Activated CD4-positive, alpha-beta T cell treated with anti-CD3 and anti-CD28 coated beads, Interleukin-2, amount 10 ng/mL, durations not matched to agents 7 days and 5 days (primary cell): ENCODE measurements around the gene C2CD5. TPM values are rescaled to one million over a fixed set of nuclear protein-coding genes. Genes with fewer than 3 reads are reported as not detected.
"Not testable (repeated sequence)": the region's sequence is repeated elsewhere in the genome, so short reads cannot be mapped to it uniquely, and the experiment has no call there.

Source experiments
- CTCF ChIA-PET: fragments of 350-600 bp; sonication (Branson Sonifier 250); formaldehyde crosslinking; loops from one replicate; lab custom pipeline; 2021; ENCODE audit warnings: antibody characterized with exemption; lab: Charles Lee
- POLR2A ChIA-PET: fragments of 350-600 bp; sonication (Branson Sonifier 250); formaldehyde crosslinking; loops from one replicate; lab custom pipeline; 2021; ENCODE audit warnings: antibody characterized with exemption; lab: Charles Lee
- DNase-seq: peaks from one replicate; pipeline ENCODE4 v3.0.0-alpha.2; 2020
- H3K27ac Mint-ChIP-seq: one replicate; pipeline ENCODE4 v1.8.0; 2021; ENCODE audit warnings: mild to moderate bottlenecking, moderate library complexity, mixed read lengths
- H3K27me3 Mint-ChIP-seq: one replicate; pipeline ENCODE4 v1.8.0; 2021; ENCODE audit warnings: mixed read lengths
- H3K36me3 Mint-ChIP-seq: one replicate; pipeline ENCODE4 v1.8.0; 2021; ENCODE audit warnings: low read depth, mixed read lengths
- H3K4me1 Mint-ChIP-seq: one replicate; pipeline ENCODE4 v1.8.0; 2021; ENCODE audit warnings: mixed read lengths
- H3K4me3 Mint-ChIP-seq: one replicate; pipeline ENCODE4 v1.8.0; 2021; ENCODE audit warnings: mild to moderate bottlenecking, moderate library complexity, mixed read lengths
- H3K9me3 Mint-ChIP-seq: one replicate; pipeline ENCODE4 v1.8.0; 2021; ENCODE audit warnings: mixed read lengths
- total RNA-seq, 2 experiments: library from RNA; stranded (reverse); gene quantifications; one replicate each; pipeline ENCODE4 v1.2.3, GENCODE V29; 2021

Gene C2CD5
- total RNA-seq, 2 experiments from 2014 or later: 53.1 to 61.5 TPM

DNA sequence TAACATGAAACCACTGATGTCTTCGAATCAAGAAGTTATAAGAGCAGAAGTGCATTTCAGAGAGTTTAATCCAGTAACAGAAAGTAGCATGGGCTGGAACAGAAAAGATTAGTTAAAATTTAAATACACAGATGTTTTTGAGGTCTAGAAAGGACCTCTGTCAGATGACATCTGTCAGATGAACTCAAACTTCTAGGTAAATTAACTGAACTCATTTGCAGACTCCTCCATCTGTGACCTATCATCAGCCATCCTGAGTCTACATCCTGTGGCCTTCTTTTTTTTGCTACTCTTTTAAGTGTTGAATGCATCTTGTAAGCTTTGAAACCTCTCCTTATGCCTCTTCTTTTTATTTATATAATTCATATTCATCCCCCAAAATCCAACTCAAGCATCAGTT, 53.3 kb downstream of the C2CD5 start:
- peaks cover 40% of the 10 kb centered on the region for H3K36me3 Mint-ChIP-seq
- H3K9me3 Mint-ChIP-seq: no peaks in the 10 kb centered on the region
- H3K27ac Mint-ChIP-seq: no peak overlapping the region
- H3K4me3 Mint-ChIP-seq: no peak overlapping the region
- POLR2A ChIA-PET: no interaction called here
- H3K27me3 Mint-ChIP-seq: no peaks in the 10 kb centered on the region
- CTCF ChIA-PET: interaction anchor here (1.1 kb wide), 1 partner anchor 17 kb away, joined by 3 read pairs; no protein-coding TSS in a partner anchor
- no peaks in the 10 kb centered on the region for H3K4me1 Mint-ChIP-seq
- no peak for DNase-seq

DNA sequence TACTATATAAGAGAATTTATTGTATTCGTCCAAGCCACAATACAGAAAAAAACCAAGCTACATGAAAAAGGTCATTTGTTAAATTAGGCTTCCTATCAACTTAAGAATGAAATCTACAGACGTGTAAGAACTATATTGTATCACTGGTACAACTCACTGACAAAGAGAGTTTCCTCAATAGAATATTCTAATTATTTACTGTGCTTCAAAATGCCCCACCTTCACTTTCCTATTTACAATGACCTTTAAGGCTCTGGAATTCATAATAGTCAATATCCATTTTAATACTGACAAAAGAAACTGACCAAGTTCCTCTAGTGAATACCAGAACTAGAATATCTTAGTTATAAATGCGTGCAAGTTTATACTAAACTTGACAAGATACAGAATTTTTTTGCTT, 55.9 kb downstream of the C2CD5 start:
- Mint-ChIP-seq H3K27me3 (no peaks in the 10 kb centered on the region), H3K36me3 (peaks cover 49% of the 10 kb centered on the region), H3K4me1 (no peaks in the 10 kb centered on the region), H3K4me3 (no peak overlapping the region), H3K9me3 (no peaks in the 10 kb centered on the region), H3K27ac (no peak overlapping the region)
- CTCF ChIA-PET: no interaction called here
- DNase-seq: no peak
- POLR2A ChIA-PET: no interaction called here

GRCh38 chr12:22487683-22488082, 56.7 kb downstream of the C2CD5 start:
- H3K4me1 Mint-ChIP-seq, H3K9me3 Mint-ChIP-seq, POLR2A ChIA-PET, H3K4me3 Mint-ChIP-seq, H3K27ac Mint-ChIP-seq, CTCF ChIA-PET, DNase-seq, H3K27me3 Mint-ChIP-seq: not testable (repeated sequence)
- peaks cover 50% of the 10 kb centered on the region for H3K36me3 Mint-ChIP-seq

DNA sequence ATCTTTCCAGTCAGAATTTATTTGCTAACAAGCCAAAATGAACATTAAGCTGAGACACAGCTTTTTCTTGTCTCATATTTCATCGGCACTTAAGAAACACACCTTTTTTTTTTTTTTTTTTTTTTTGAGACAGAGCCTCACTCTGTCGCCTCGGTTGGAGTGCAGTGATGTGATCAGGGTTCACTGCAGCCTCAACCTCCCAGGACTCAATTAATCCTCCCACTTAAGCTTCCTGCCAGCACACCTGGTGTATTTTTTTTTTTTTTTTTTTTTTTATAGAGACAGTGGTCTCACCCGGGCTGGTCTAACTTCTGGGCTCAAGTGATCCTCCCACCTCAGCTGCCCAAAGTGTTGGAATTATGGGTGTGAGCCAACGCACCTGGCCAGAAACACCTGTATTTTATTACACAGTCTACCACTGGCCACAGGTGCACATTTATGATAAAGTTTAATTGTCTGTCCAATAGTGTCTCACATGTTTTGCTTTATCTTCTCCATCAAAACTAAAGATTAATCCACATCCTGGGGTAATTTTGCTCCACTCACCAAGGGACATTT, 62.7 kb downstream of the C2CD5 start:
- DNase-seq: no peak
- ChIA-PET CTCF (no interaction called here), POLR2A (no interaction called here)
- H3K4me3 Mint-ChIP-seq: no peak overlapping the region
- H3K9me3 Mint-ChIP-seq: no peaks in the 10 kb centered on the region
- H3K4me1 Mint-ChIP-seq: peaks cover 10% of the 10 kb centered on the region
- peaks cover 28% of the 10 kb centered on the region for H3K36me3 Mint-ChIP-seq
- H3K27ac Mint-ChIP-seq: no peak overlapping the region
- H3K27me3 Mint-ChIP-seq: no peaks in the 10 kb centered on the region

- H3K4me1 Mint-ChIP-seq, POLR2A ChIA-PET, CTCF ChIA-PET, H3K4me3 Mint-ChIP-seq, H3K27me3 Mint-ChIP-seq, H3K9me3 Mint-ChIP-seq, DNase-seq, H3K27ac Mint-ChIP-seq: not testable (repeated sequence)
- H3K36me3 Mint-ChIP-seq: peaks cover 24% of the 10 kb centered on the region
Observed at GRCh38 chr12:22480814-22481213, 63.5 kb downstream of the C2CD5 start.

DNA sequence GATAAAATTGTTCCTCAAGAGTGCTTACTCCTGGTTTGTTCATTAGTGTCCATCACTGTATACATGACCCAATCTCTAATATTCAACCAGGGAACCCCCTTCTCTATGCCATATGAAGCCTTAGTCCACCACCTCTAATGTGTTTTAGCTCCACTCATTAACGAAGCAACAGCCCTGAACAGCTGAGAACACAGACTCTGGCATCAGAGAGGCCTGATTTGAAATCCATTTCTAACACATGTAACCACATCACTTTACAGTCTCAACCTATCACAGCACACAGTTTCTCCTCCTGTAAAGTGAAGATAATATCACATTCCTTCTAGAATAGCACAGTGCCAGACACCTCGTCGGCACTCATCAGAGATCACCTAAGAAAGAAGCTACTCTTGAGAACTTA, 64.3 kb downstream of the C2CD5 start:
- Mint-ChIP-seq H3K36me3 (peaks cover 24% of the 10 kb centered on the region), H3K27ac (no peak overlapping the region), H3K4me3 (no peak overlapping the region), H3K9me3 (no peaks in the 10 kb centered on the region), H3K4me1 (peaks cover 10% of the 10 kb centered on the region), H3K27me3 (no peaks in the 10 kb centered on the region)
- CTCF ChIA-PET: no interaction called here
- POLR2A ChIA-PET: no interaction called here
- DNase-seq: no peak

- Mint-ChIP-seq H3K27ac (peak overlapping the region; percentile 14), H3K9me3 (no peaks in the 10 kb centered on the region), H3K4me1 (peaks cover 18% of the 10 kb centered on the region), H3K27me3 (no peaks in the 10 kb centered on the region), H3K4me3 (no peak overlapping the region), H3K36me3 (peaks cover 21% of the 10 kb centered on the region)
- POLR2A ChIA-PET: no interaction called here
- no peak for DNase-seq
- CTCF ChIA-PET: interaction anchor here (1.0 kb wide), 1 partner anchor 18 kb away, joined by 3 read pairs; no protein-coding TSS in a partner anchor
Observed at GRCh38 chr12:22477894-22478287, 66.5 kb downstream of the C2CD5 start.

DNA sequence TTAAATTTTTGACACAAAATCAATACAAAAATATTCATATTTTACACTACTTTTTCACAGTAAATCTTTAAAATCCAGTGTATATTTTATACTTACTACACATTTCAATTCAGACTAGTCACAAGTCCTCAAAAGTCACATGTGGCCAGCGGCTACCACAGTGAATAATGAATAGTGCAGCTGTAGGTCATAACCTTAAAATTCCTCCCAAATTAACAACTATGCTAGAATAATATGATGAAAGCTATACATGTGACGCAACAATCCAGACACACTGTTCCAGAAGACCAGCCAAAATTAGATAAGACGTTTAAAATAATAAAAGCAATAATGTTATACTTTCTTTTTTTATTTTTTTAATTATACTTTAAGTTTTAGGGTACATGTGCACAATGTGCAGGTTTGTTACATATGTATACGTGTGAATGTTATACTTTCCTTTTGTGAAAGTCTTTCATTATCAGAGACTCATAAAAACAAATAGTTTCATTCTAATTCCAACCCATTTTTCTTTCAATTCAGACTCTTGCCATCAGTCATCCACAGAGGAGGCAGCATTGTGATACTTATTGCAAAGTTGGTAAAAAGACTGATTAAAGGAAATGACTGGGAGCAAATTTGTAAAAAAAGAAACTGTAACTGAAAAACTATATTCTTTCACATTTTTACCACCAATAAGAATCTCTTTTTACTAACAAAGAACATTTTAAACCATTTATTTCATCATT, 67.0 kb downstream of the C2CD5 start:
- no peak for DNase-seq
- ChIA-PET CTCF (interaction anchor here (1.0 kb wide), 1 partner anchor 18 kb away, joined by 3 read pairs; no protein-coding TSS in a partner anchor), POLR2A (no interaction called here)
- Mint-ChIP-seq H3K4me3 (no peak overlapping the region), H3K36me3 (peaks cover 20% of the 10 kb centered on the region), H3K27me3 (no peaks in the 10 kb centered on the region), H3K9me3 (no peaks in the 10 kb centered on the region), H3K4me1 (peaks cover 18% of the 10 kb centered on the region), H3K27ac (peak overlapping the region; percentile 14)

DNA sequence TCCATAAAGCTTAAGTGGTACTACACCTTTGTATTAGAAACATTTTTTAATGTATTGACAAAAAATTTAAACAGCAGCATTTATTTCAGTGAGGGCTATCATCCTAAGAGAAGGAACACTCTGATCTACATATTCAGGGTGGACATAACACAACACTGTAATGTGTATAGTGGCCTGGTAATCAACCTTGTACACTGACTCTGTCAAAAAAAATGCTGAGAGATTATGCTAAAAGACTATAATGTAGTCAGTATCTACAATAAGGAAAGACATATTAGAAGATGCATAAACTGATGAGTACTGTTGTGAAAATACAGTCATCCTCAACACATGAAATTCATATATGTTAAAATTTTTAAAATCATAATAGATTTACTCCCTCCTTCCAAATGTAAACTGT, 68.2 kb downstream of the C2CD5 start:
- H3K4me3 Mint-ChIP-seq: no peak overlapping the region
- peaks cover 19% of the 10 kb centered on the region for H3K36me3 Mint-ChIP-seq
- no peaks in the 10 kb centered on the region for H3K9me3 Mint-ChIP-seq
- no peak for DNase-seq
- POLR2A ChIA-PET: no interaction called here
- peaks cover 18% of the 10 kb centered on the region for H3K4me1 Mint-ChIP-seq
- CTCF ChIA-PET: interaction anchor here (1.2 kb wide), 1 partner anchor 33 kb away, joined by 3 read pairs; no protein-coding TSS in a partner anchor
- no peaks in the 10 kb centered on the region for H3K27me3 Mint-ChIP-seq
- H3K27ac Mint-ChIP-seq: no peak overlapping the region

- CTCF ChIA-PET: interaction anchor here (1.1 to 1.2 kb wide), 2 partner anchors 10 to 32 kb away, joined by 3 read pairs; no protein-coding TSS in a partner anchor
- no peak overlapping the region for H3K27ac Mint-ChIP-seq
- H3K9me3 Mint-ChIP-seq: no peaks in the 10 kb centered on the region
- H3K36me3 Mint-ChIP-seq: peaks cover 25% of the 10 kb centered on the region
- DNase-seq: no peak
- POLR2A ChIA-PET: no interaction called here
- no peak overlapping the region for H3K4me3 Mint-ChIP-seq
- peaks cover 17% of the 10 kb centered on the region for H3K4me1 Mint-ChIP-seq
- no peaks in the 10 kb centered on the region for H3K27me3 Mint-ChIP-seq
Observed at GRCh38 chr12:22474970-22475720, 69.2 kb downstream of the C2CD5 start.

- ChIA-PET CTCF (no interaction called here), POLR2A (no interaction called here)
- DNase-seq: no peak
- H3K9me3 Mint-ChIP-seq: no peaks in the 10 kb centered on the region
- no peak overlapping the region for H3K4me3 Mint-ChIP-seq
- H3K36me3 Mint-ChIP-seq: peaks cover 36% of the 10 kb centered on the region
- H3K4me1 Mint-ChIP-seq: peaks cover 13% of the 10 kb centered on the region
- no peaks in the 10 kb centered on the region for H3K27me3 Mint-ChIP-seq
- H3K27ac Mint-ChIP-seq: no peak overlapping the region
Observed at GRCh38 chr12:22473212-22473611, 71.1 kb downstream of the C2CD5 start.

DNA sequence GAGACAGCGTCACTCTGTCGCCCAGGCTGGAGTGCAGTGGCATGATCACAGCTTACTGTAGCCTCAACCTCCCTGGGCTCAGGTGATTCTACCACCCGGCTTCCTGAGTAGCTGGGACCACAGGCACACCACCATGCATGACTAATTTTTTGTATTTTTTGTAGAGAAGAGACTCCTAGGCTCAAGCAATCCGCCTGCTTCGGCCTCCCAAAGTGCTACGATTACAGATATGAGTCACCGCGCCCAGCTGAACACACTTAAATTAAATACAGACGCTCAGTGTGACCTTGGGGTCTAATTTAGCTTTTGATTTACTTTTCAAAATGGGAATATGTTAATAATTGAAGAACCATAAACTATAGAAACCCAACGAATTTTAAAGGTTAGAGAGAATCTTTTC, 77.2 kb downstream of the C2CD5 start:
- Mint-ChIP-seq H3K27ac (peak overlapping the region; percentile 25), H3K36me3 (peaks cover 23% of the 10 kb centered on the region), H3K4me3 (no peak overlapping the region), H3K4me1 (no peaks in the 10 kb centered on the region), H3K27me3 (no peaks in the 10 kb centered on the region), H3K9me3 (no peaks in the 10 kb centered on the region)
- ChIA-PET POLR2A (no interaction called here), CTCF (interaction anchor here (2.0 kb wide), 1 partner anchor 10 kb away, joined by 5 read pairs; no protein-coding TSS in a partner anchor)
- no peak for DNase-seq

- no peaks in the 10 kb centered on the region for H3K9me3 Mint-ChIP-seq
Observed at GRCh38 chr12:22463306-22463705, 81.0 kb downstream of the C2CD5 start.

More at GRCh38 chr12:22463306-22463705, 81.0 kb downstream of the C2CD5 start:
- H3K27ac Mint-ChIP-seq: no peak overlapping the region
- ChIA-PET POLR2A (no interaction called here), CTCF (interaction anchor here (0.6 to 0.7 kb wide), 2 partner anchors 304 to 858 kb away, joined by 3 to 5 read pairs; no protein-coding TSS in a partner anchor)
- H3K4me3 Mint-ChIP-seq: no peak overlapping the region
- peaks cover 3% of the 10 kb centered on the region for H3K4me1 Mint-ChIP-seq
- H3K36me3 Mint-ChIP-seq: peaks cover 9% of the 10 kb centered on the region
- no peak for DNase-seq
- no peaks in the 10 kb centered on the region for H3K27me3 Mint-ChIP-seq
